WTC11 (cell line): ENCODE data around the gene SMIM44. TPM values are rescaled to one million over a fixed set of nuclear protein-coding genes. Genes with fewer than 3 reads are reported as not detected.

ENCODE experiments used
- ATAC-seq: fragments of 200-7000 bp; cut with Tn5 transposase; 2 replicates; pipeline ENCODE4 v1.10.0; 2021; ENCODE audit warnings: mild to moderate bottlenecking, moderate library complexity
- CTCF ChIA-PET: fragments of 300-600 bp; sonication (Branson Sonifier 250); formaldehyde crosslinking; loops from one replicate; lab custom pipeline; 2021; ENCODE audit warnings: antibody characterized with exemption; lab: Charles Lee
- POLR2A ChIA-PET: fragments of 350-600 bp; sonication (Branson Sonifier 250); formaldehyde crosslinking; loops from one replicate; lab custom pipeline; 2021; ENCODE audit warnings: antibody characterized with exemption; lab: Charles Lee
- DNase-seq: peaks from one replicate; pipeline ENCODE4 v3.0.0; 2021; ENCODE audit warnings: low spot score
- H3K27ac Mint-ChIP-seq: 2 replicates; pipeline ENCODE4 v1.8.0; 2021; ENCODE audit warnings: mixed read lengths
- H3K27me3 Mint-ChIP-seq: 2 replicates; pipeline ENCODE4 v1.8.0; 2021; ENCODE audit warnings: low read depth, mild to moderate bottlenecking, moderate library complexity, mixed read lengths
- H3K36me3 Mint-ChIP-seq: 2 replicates; pipeline ENCODE4 v1.8.0; 2021; ENCODE audit warnings: mixed read lengths
- H3K4me1 Mint-ChIP-seq: 2 replicates; pipeline ENCODE4 v1.8.0; 2022; ENCODE audit warnings: mixed read lengths
- H3K4me3 Mint-ChIP-seq: 2 replicates; pipeline ENCODE4 v1.8.0; 2021; ENCODE audit warnings: mild to moderate bottlenecking, moderate library complexity, mixed read lengths
- H3K9me3 Mint-ChIP-seq: 2 replicates; pipeline ENCODE4 v1.8.0; 2021; ENCODE audit warnings: mixed read lengths
- AFF4 ChIP-seq: sonication (generic); formaldehyde crosslinking; IDR thresholded peaks from 2 replicates; pipeline ENCODE4 v1.8.1; 2023; ENCODE audit warnings: mild to moderate bottlenecking, missing genetic modification reagents, borderline replicate concordance
- ATF3 ChIP-seq: sonication (generic); formaldehyde crosslinking; conservative IDR thresholded peaks from 2 replicates; pipeline ENCODE4 v1.8.1; 2022; ENCODE audit warnings: mild to moderate bottlenecking, missing genetic modification reagents
- ATF6 ChIP-seq: sonication (generic); formaldehyde crosslinking; IDR thresholded peaks from 2 replicates; pipeline ENCODE4 v1.8.1; 2023; ENCODE audit warnings: mild to moderate bottlenecking, missing genetic modification reagents
- CBFB ChIP-seq: sonication (generic); formaldehyde crosslinking; IDR thresholded peaks from 2 replicates; pipeline ENCODE4 v1.8.1; 2022; ENCODE audit warnings: mild to moderate bottlenecking, low read depth, missing genetic modification reagents
- CREB1 ChIP-seq: sonication (generic); formaldehyde crosslinking; IDR thresholded peaks from 2 replicates; pipeline ENCODE4 v1.8.0; 2023; ENCODE audit warnings: mild to moderate bottlenecking, missing genetic modification reagents
- EMX1 ChIP-seq: fragments of 250-450 bp; sonication (Bioruptor Pico); IDR thresholded peaks from 2 replicates; pipeline ENCODE4 v1.8.0; 2021; ENCODE audit warnings: mild to moderate bottlenecking
- GRHL2 ChIP-seq: fragments of 250-450 bp; sonication (Bioruptor Pico); IDR thresholded peaks from 2 replicates; pipeline ENCODE4 v1.8.0; 2022; ENCODE audit warnings: mild to moderate bottlenecking, moderate library complexity; ENCODE audit not compliant: insufficient replicate concordance, severe bottlenecking
- HMGA2 ChIP-seq: fragments of 250-450 bp; sonication (Bioruptor Pico); IDR thresholded peaks from 2 replicates; pipeline ENCODE4 v1.4.0; 2021; ENCODE audit warnings: mild to moderate bottlenecking, moderate library complexity
- MAX ChIP-seq: sonication (generic); formaldehyde crosslinking; IDR thresholded peaks from 2 replicates; pipeline ENCODE4 v1.8.0; 2022; ENCODE audit warnings: mild to moderate bottlenecking, missing genetic modification reagents
- NFE2L1 ChIP-seq: sonication (generic); formaldehyde crosslinking; IDR thresholded peaks from 2 replicates; pipeline ENCODE4 v1.8.1; 2023; ENCODE audit warnings: missing genetic modification reagents
- NR2C2 ChIP-seq: sonication (generic); formaldehyde crosslinking; IDR thresholded peaks from 2 replicates; pipeline ENCODE4 v1.8.0; 2022; ENCODE audit warnings: mild to moderate bottlenecking, missing genetic modification reagents
- OVOL2 ChIP-seq: fragments of 250-450 bp; sonication (Bioruptor Pico); IDR thresholded peaks from 2 replicates; pipeline ENCODE4 v1.9.0; 2021; ENCODE audit warnings: mild to moderate bottlenecking, borderline replicate concordance
- SOX15 ChIP-seq: fragments of 250-450 bp; sonication (Bioruptor Pico); IDR thresholded peaks from 2 replicates; pipeline ENCODE4 v1.9.0; 2021; ENCODE audit warnings: mild to moderate bottlenecking
- SP1 ChIP-seq: sonication (generic); formaldehyde crosslinking; conservative IDR thresholded peaks from 2 replicates; pipeline ENCODE4 v1.8.1; 2022; ENCODE audit warnings: missing genetic modification reagents
- USF2 ChIP-seq: sonication (generic); formaldehyde crosslinking; IDR thresholded peaks from 2 replicates; pipeline ENCODE4 v1.8.1; 2023; ENCODE audit warnings: mild to moderate bottlenecking, missing genetic modification reagents, moderate library complexity
- ZNF281 ChIP-seq: sonication (generic); formaldehyde crosslinking; IDR thresholded peaks from 2 replicates; pipeline ENCODE4 v1.8.0; 2023; ENCODE audit warnings: mild to moderate bottlenecking, missing genetic modification reagents
- ZNF416 ChIP-seq: fragments of 250-450 bp; sonication (Bioruptor Pico); IDR thresholded peaks from 2 replicates; pipeline ENCODE4 v1.9.0; 2021; ENCODE audit warnings: mild to moderate bottlenecking, inconsistent platforms
- ZNF532 ChIP-seq: fragments of 250-450 bp; sonication (Bioruptor Pico); IDR thresholded peaks from 2 replicates; pipeline ENCODE4 v1.9.0; 2021; ENCODE audit warnings: mild to moderate bottlenecking, borderline replicate concordance
- ZSCAN18 ChIP-seq: fragments of 250-450 bp; sonication (Bioruptor Pico); IDR thresholded peaks from 2 replicates; pipeline ENCODE4 v2.1.2; 2022; ENCODE audit warnings: mild to moderate bottlenecking, moderate library complexity
- total RNA-seq: library from RNA; stranded (reverse); gene quantifications from 3 replicates; pipeline ENCODE4 v1.2.3, GENCODE V29; 2021

Gene SMIM44
- total RNA-seq, 1 experiment from 2014 or later, result not detected

- TF ChIP-seq ZNF416 (CRISPR knock-in tag) (0 out of 2 replicates have a peak, but pooled peaks have one; percentile 23), ZNF281 (no peak), SOX15 (CRISPR knock-in tag) (no peak), NR2C2 (CRISPR knock-in tag) (no peak), CREB1 (CRISPR knock-in tag) (peak; percentile 35), GRHL2 (CRISPR knock-in tag) (no peak), ATF6 (CRISPR knock-in tag) (no peak), HMGA2 (CRISPR knock-in tag) (0 out of 2 replicates have a peak, but pooled peaks have one; percentile 11), MAX (peak; percentile 88), OVOL2 (CRISPR knock-in tag) (no peak), NFE2L1 (CRISPR knock-in tag) (no peak), CBFB (0 out of 2 replicates have a peak, but pooled peaks have one; percentile 78), SP1 (CRISPR knock-in tag) (peak; percentile 91), ATF3 (CRISPR knock-in tag) (no peak), USF2 (CRISPR knock-in tag) (peak; percentile 48; the same call in 1 of the 2 replicates)
These were observed 22.6 kb upstream of the SMIM44 start, which contains the start of gene FZR1 (continued) for GRCh38 chr19:3505598-3506383.

- Mint-ChIP-seq H3K27ac (peak overlapping the region; percentile 34), H3K4me3 (peak overlapping the region; percentile 88), H3K9me3 (no peaks in the 10 kb centered on the region), H3K4me1 (peaks cover 23% of the 10 kb centered on the region), H3K36me3 (peaks cover 8% of the 10 kb centered on the region; the same call in 1 of the 2 replicates), H3K27me3 (no peaks in the 10 kb centered on the region; the same call in 1 of the 2 replicates)
- CTCF ChIA-PET, result interaction anchor here (0.6 to 0.8 kb wide), 3 partner anchors 12 to 154 kb away, joined by 3 to 4 read pairs (median 3); no protein-coding TSS in a partner anchor
- no peak for ATAC-seq
- no peak for DNase-seq
- POLR2A ChIA-PET, result no interaction called here
- TF ChIP-seq AFF4 (CRISPR knock-in tag) (no peak), ZNF532 (CRISPR knock-in tag) (no peak), ZSCAN18 (CRISPR knock-in tag) (no peak), EMX1 (CRISPR knock-in tag) (no peak)
These were observed 21.5 kb upstream of the SMIM44 start for GRCh38 chr19:3504735-3505134.
